HG02884 (cell line): ENCODE results near the gene KCNA10.
"Not testable (repeated sequence)": the region's sequence is repeated elsewhere in the genome, so short reads cannot be mapped to it uniquely, and the experiment has no call there.

Experiments
- ATAC-seq: cut with Tn5 transposase; IDR thresholded peaks from one replicate; pipeline ENCODE4 v1.9.1; 2021; ENCODE audit warnings: mild to moderate bottlenecking, moderate library complexity; ENCODE audit not compliant: unreplicated experiment

The KCNA10 gene

GRCh38 chr1:110538075-110538474 lies 19.1 kb upstream of the KCNA10 start:
- ATAC-seq = no peak

GRCh38 chr1:110535985-110536384 lies 17.0 kb upstream of the KCNA10 start:
- no peak for ATAC-seq

GRCh38 chr1:110533230-110533629 lies 14.3 kb upstream of the KCNA10 start:
- no peak for ATAC-seq

- no peak for ATAC-seq
These were observed 10.0 kb upstream of the KCNA10 start for GRCh38 chr1:110529011-110529410.

GRCh38 chr1:110526201-110526780 lies 7.3 kb upstream of the KCNA10 start:
- no peak for ATAC-seq

GRCh38 chr1:110525249-110525595 lies 6.2 kb upstream of the KCNA10 start:
- ATAC-seq = no peak

- no peak for ATAC-seq
These were observed 5.6 kb upstream of the KCNA10 start for GRCh38 chr1:110524311-110525248.

GRCh38 chr1:110523011-110523410 lies 4.0 kb upstream of the KCNA10 start:
- no peak for ATAC-seq

- ATAC-seq = no peak
These were observed 3.6 kb upstream of the KCNA10 start for GRCh38 chr1:110522560-110522959.

GRCh38 chr1:110520827-110521226 lies 1.9 kb upstream of the KCNA10 start:
- no peak for ATAC-seq

GRCh38 chr1:110515891-110516290 lies 3.1 kb downstream of the KCNA10 start:
- no peak for ATAC-seq

- no peak for ATAC-seq
These were observed 3.9 kb downstream of the KCNA10 start for GRCh38 chr1:110515041-110515440.

GRCh38 chr1:110513511-110513910 lies 5.5 kb downstream of the KCNA10 start:
- ATAC-seq = no peak

GRCh38 chr1:110511436-110511835 lies 7.5 kb downstream of the KCNA10 start:
- ATAC-seq = no peak

- ATAC-seq = not testable (repeated sequence)
These were observed 8.1 kb downstream of the KCNA10 start for GRCh38 chr1:110510921-110511320.

GRCh38 chr1:110509655-110510054 lies 9.3 kb downstream of the KCNA10 start:
- ATAC-seq = no peak

- no peak for ATAC-seq
These were observed 10.7 kb downstream of the KCNA10 start for GRCh38 chr1:110508028-110508940.

- no peak for ATAC-seq
These were observed 12.4 kb downstream of the KCNA10 start for GRCh38 chr1:110506541-110506940.

GRCh38 chr1:110505596-110505995 lies 13.4 kb downstream of the KCNA10 start:
- no peak for ATAC-seq

- no peak for ATAC-seq
These were observed 14.7 kb downstream of the KCNA10 start for GRCh38 chr1:110504226-110504625.

- ATAC-seq = no peak
These were observed 15.5 kb downstream of the KCNA10 start for GRCh38 chr1:110503471-110503870.
